ENCODE data around the gene IGSF9. TPM values are rescaled to one million over a fixed set of nuclear protein-coding genes. Genes with fewer than 3 reads are reported as not detected.

IGSF9 gene
- total RNA-seq, 1 experiment from 2014 or later: 0.44 TPM

- no peak for DNase-seq (ENCODE audit: unreplicated experiment)
- CTCF ChIA-PET: interaction anchor here (0.6 to 52.4 kb wide), 25 partner anchors 9 to 777 kb away, joined by 3 to 1675 read pairs (median 4); partner anchors contain the start of genes KCNJ9 and TAGLN2
- POLR2A ChIA-PET: interaction anchor here (0.8 to 4.4 kb wide), 8 partner anchors 10 to 94 kb away, joined by 3 to 38 read pairs (median 4); partner anchors contain the start of gene TAGLN2
- Mint-ChIP-seq H3K27me3 (ENCODE audit: insufficient read depth, unreplicated experiment) (no peaks in the 10 kb centered on the region), H3K27ac (ENCODE audit: low read depth, unreplicated experiment) (no peak overlapping the region), H3K36me3 (ENCODE audit: insufficient read depth, unreplicated experiment) (no peaks in the 10 kb centered on the region), H3K4me1 (ENCODE audit: insufficient read depth, unreplicated experiment) (peaks cover 15% of the 10 kb centered on the region), H3K9me3 (ENCODE audit: unreplicated experiment) (no peaks in the 10 kb centered on the region), H3K4me3 (ENCODE audit: unreplicated experiment) (no peak overlapping the region)
- no peak for TF ChIP-seq CTCF (IDR thresholded peaks at IDR 0.05; ENCODE audit: unreplicated experiment)
- intact Hi-C loops (cut with micrococcal nuclease): loop anchor here (10.0 kb wide), 2 partner anchors 136 to 436 kb away; partner anchors contain the start of gene KCNJ10
- no TSS peak for BruUV-seq (replicated peaks)
Measured at GRCh38 chr1:159938905-159939677, 6.3 kb downstream of the IGSF9 start.

DNA sequence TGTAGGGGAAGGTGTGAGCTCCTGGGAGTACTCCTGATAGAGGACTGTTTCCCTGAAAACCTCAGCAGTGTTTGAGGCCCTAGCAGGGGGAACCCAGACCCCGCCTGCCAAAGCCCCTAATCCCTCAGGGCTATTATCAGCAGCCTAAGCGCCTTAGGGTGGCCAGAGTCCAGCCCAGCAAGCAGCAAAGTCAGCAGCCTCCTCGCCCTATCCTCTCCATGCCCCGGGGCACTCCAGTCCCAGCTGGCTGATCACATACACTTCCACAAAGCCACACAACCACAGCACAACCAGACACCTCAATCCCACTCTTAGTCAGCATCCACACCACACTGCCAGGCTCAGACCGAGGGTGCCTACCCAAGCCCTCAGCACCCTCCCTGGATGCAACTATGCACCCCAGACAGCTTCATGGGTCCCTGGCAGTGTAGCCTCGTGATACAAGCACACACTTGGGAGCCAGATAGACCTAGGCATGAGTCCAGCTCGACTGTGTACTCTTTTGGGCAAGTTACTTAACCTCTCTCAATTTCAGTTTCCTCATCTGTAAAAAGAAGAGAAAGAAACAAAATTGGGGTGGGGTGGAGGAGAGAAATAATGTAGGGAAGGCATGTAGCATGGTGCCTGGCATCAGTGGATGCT is 7.1 kb downstream of the IGSF9 start:
- ChIA-PET POLR2A (interaction anchor here (0.7 to 4.4 kb wide), 9 partner anchors 10 to 94 kb away, joined by 3 to 38 read pairs (median 4); partner anchors contain the start of gene TAGLN2), CTCF (interaction anchor here (0.6 to 52.4 kb wide), 21 partner anchors 12 to 777 kb away, joined by 3 to 1675 read pairs (median 5); partner anchors contain the start of genes KCNJ9, SLAMF9 and TAGLN2)
- Mint-ChIP-seq H3K36me3 (ENCODE audit: insufficient read depth, unreplicated experiment) (no peaks in the 10 kb centered on the region), H3K4me3 (ENCODE audit: unreplicated experiment) (no peak overlapping the region), H3K9me3 (ENCODE audit: unreplicated experiment) (no peaks in the 10 kb centered on the region), H3K4me1 (ENCODE audit: insufficient read depth, unreplicated experiment) (peaks cover 15% of the 10 kb centered on the region), H3K27ac (ENCODE audit: low read depth, unreplicated experiment) (peak overlapping the region; percentile 13), H3K27me3 (ENCODE audit: insufficient read depth, unreplicated experiment) (no peaks in the 10 kb centered on the region)
- DNase-seq (ENCODE audit: unreplicated experiment): no peak
- intact Hi-C loops (cut with micrococcal nuclease): loop anchor here (10.0 kb wide), 2 partner anchors 136 to 436 kb away; partner anchors contain the start of gene KCNJ10
- no peak for TF ChIP-seq CTCF (IDR thresholded peaks at IDR 0.05; ENCODE audit: unreplicated experiment)
- BruUV-seq (replicated peaks): no TSS peak

- no peak for TF ChIP-seq CTCF (IDR thresholded peaks at IDR 0.05; ENCODE audit: unreplicated experiment)
- POLR2A ChIA-PET: interaction anchor here (1.0 to 4.4 kb wide), 6 partner anchors 12 to 94 kb away, joined by 3 to 38 read pairs (median 5); partner anchors contain the start of gene TAGLN2
- no TSS peak for BruUV-seq (replicated peaks)
- CTCF ChIA-PET: interaction anchor here (0.6 to 52.4 kb wide), 26 partner anchors 9 to 590 kb away, joined by 3 to 1675 read pairs (median 6); partner anchors contain the start of genes IGSF9, SLAMF9 and TAGLN2
- no peak for DNase-seq (ENCODE audit: unreplicated experiment)
- H3K4me3 Mint-ChIP-seq (ENCODE audit: unreplicated experiment): no peak overlapping the region
- H3K27ac Mint-ChIP-seq (ENCODE audit: low read depth, unreplicated experiment): no peak overlapping the region
- intact Hi-C loops (cut with micrococcal nuclease): loop anchor here (2.0 to 10.0 kb wide), 3 partner anchors 44 to 438 kb away; partner anchors contain the start of gene KCNJ10
- no peaks in the 10 kb centered on the region for H3K27me3 Mint-ChIP-seq (ENCODE audit: insufficient read depth, unreplicated experiment)
- H3K36me3 Mint-ChIP-seq (ENCODE audit: insufficient read depth, unreplicated experiment): no peaks in the 10 kb centered on the region
- H3K9me3 Mint-ChIP-seq (ENCODE audit: unreplicated experiment): no peaks in the 10 kb centered on the region
- peaks cover 22% of the 10 kb centered on the region for H3K4me1 Mint-ChIP-seq (ENCODE audit: insufficient read depth, unreplicated experiment)
Measured at GRCh38 chr1:159937054-159937750, 8.2 kb downstream of the IGSF9 start.

Data from MCF 10A (cell line).